ENCODE measurements around the gene SLC44A1.
A peak's percentile ranks its signal among the peaks of the same experiment; 100 is the strongest.
"Not testable (repeated sequence)": the region's sequence is repeated elsewhere in the genome, so short reads cannot be mapped to it uniquely, and the experiment has no call there.

Gene SLC44A1

DNA sequence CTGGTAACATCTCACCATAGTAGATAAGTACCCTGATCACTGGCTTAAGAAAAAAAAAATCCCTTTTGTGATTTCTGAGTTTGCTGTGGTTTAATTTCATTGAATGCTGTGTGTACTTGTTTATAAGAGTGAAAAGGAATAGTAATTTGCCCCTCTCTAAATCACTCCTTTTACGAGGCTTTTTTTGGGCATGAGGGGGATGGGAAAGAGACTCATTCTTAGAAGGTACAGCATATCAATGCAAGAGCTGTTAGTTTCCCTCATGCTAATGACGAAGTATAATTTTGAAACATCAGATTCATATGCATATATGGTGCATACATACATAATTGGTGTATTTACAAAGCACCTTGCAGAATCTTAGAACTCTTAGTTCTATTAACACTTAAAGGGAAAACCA lies 2.4 kb upstream of the SLC44A1 start:
- DNase-seq (ENCODE audit: low read depth in 1 of 2, low spot score in 1 of 2): no peak

- no peak for DNase-seq (ENCODE audit: low read depth in 1 of 2, low spot score in 1 of 2)
Observed at GRCh38 chr9:105242557-105242956, 1.9 kb upstream of the SLC44A1 start.

DNA sequence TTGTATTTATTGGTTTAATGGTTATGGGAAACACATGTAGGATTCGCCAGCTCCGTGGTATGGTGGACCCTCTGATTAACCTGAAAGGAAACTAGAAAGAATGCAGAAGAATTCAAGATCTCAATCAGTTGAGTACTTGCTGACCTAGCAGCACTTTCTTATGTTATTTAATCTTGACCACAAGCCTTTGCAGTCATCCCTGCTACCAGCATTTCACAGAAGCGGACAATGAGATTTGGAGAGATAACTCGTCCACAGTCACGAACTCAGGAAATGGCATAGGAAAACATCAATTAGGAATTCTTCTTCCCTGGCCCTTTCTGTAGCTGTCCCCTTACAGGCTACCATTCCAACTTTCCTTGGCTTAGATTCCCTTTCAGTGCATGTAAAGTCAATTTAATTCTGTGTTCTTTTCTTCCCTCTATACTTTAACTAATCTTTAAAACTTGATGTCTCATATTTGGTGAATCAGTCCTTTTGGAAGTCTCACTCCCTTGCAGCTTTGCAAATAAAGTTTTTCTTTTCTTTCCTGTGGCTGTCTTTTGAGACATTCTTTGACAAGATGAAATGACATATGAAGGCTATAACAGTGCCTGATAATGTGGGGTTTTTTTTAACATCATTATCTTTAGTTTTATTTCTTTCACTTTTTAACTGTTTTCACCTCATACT lies 1.3 kb upstream of the SLC44A1 start:
- no peak for DNase-seq (ENCODE audit: low read depth in 1 of 2, low spot score in 1 of 2)

- peak in 1 of 2 donors; percentile 36 for DNase-seq (ENCODE audit: low read depth in 1 of 2, low spot score in 1 of 2)
Observed at GRCh38 chr9:105244734-105245028, 230 bp downstream of the SLC44A1 start.

GRCh38 chr9:105245029-105245890 lies 809 bp downstream of the SLC44A1 start:
- peak; percentile 12 to 13 for DNase-seq (ENCODE audit: low read depth in 1 of 2, low spot score in 1 of 2)

DNA sequence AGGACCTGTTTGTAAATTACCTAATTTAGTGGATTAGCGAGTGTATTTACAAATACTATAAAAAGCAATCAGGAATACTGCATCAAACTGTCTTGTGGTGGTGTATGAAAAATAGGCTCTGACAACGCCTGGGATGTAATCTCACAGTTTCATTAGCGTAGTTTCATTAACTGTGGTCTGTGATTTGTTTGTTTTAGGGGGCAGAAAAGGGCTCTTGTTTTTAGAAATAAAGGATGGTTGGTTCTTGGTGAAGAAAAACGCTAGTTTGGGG lies 1.4 kb downstream of the SLC44A1 start:
- DNase-seq (ENCODE audit: low read depth in 1 of 2, low spot score in 1 of 2): no peak

DNA sequence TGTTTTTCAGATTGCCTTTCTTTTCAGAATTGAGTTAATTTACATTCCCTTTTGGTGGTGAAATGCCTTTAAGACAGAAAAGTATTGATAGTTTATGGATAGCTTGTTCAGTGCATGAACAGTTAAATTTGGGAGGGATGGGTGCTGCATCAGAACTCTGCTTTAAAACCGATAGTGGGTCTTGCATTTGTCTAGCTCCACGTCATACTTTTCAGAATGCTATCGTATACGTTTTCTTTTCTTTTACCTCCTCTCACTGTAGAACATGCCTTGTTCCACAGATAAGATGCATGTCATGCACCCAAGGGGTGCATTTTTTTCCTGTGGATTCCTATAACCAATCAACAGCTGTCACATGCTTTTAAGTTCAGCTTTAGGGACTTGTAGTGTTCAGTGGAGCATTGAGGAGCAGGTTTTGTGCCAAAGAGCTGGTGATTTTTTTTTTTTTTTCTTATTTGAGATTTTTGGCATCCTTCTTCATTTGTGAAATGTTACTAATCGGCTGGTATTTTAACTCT lies 2.3 kb downstream of the SLC44A1 start:
- no peak for DNase-seq (ENCODE audit: low read depth in 1 of 2, low spot score in 1 of 2)

GRCh38 chr9:105248691-105249090 lies 4.2 kb downstream of the SLC44A1 start:
- DNase-seq (ENCODE audit: low read depth in 1 of 2, low spot score in 1 of 2): no peak

- DNase-seq (ENCODE audit: low read depth in 1 of 2, low spot score in 1 of 2): no peak
Observed at GRCh38 chr9:105251133-105251532, 6.7 kb downstream of the SLC44A1 start.

DNA sequence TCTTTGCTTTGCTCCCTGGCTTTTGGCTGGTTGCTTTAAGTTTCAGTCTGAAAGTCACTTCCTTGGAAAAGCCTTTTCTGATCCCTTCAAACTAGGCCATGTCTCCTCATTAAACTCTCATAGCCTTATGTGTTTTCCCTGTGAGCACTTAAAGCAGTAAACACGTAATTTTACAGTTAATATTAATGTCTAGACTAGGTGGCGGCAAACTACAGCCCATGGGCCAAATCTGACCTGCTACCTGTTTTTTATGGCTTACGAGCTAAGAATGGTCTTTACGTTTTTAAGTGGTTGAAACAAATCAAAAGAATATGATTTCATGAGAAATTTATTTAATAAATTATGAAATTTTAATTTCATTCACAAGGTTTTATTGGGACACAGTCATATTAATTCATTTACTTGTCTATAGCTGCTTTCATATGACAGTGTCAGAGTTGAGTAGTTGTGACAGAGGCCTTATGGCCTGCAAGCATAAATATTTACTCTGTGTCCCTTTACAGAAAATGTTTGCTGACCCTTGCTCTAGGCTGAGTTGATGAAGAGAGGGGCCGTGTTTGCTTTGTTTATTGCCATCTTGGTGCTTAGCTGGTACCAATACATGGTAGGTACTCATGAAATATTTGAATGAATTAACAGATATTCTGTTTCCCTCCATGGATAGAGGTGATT lies 7.4 kb downstream of the SLC44A1 start:
- DNase-seq (ENCODE audit: low read depth in 1 of 2, low spot score in 1 of 2): no peak

GRCh38 chr9:105252405-105252756 lies 7.9 kb downstream of the SLC44A1 start:
- DNase-seq (ENCODE audit: low read depth in 1 of 2, low spot score in 1 of 2): no peak

DNA sequence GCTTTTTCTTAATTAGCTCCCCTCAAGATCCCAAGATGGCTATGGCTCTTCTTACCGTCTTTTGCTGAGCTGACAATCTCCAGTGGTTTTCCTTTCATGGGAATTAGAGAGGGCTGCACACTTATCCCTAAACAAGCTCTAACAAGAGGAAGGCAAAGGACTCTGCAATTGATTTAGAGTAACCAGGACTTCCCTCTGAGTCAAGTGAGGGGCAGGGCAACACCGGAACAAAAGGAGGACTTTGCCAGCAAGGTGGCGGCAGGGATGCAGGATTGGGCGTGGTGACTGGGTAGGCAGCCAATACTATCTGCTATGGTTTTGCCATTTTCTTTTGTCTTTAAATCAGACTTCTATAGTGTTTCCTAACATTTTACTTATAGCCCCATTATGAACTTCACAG lies 9.8 kb downstream of the SLC44A1 start:
- no peak for DNase-seq (ENCODE audit: low read depth in 1 of 2, low spot score in 1 of 2)

GRCh38 chr9:105255421-105255820 lies 11.0 kb downstream of the SLC44A1 start:
- DNase-seq (ENCODE audit: low read depth in 1 of 2, low spot score in 1 of 2): no peak

- DNase-seq (ENCODE audit: low read depth in 1 of 2, low spot score in 1 of 2): not testable (repeated sequence)
Observed at GRCh38 chr9:105256569-105256968, 12.1 kb downstream of the SLC44A1 start.

- no peak for DNase-seq (ENCODE audit: low read depth in 1 of 2, low spot score in 1 of 2)
Observed at GRCh38 chr9:105257809-105258208, 13.4 kb downstream of the SLC44A1 start.

DNA sequence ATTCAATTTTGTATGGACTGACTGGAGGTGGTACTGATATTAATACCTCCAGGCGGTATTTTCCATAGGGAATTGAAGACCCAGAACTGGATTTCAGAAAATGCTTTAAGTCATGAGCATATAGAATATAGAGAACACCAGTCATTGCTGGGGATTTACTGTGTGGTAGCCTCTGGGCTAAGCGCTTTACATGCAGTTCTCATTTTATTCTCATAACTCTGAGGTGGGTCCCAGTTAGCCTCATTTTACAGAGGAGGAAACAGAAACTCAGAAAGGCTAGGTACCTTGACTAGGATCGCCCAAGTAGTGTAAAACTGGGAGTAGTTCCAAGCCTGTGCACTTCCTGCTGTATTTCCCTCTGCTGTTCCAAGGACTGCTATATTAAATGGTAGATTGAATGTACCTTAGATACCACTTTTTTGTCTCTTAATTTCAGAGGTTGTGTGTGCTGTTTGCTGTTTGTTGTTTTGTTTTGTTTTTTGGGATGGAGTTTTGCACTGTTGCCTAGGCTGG lies 13.8 kb downstream of the SLC44A1 start:
- no peak for DNase-seq (ENCODE audit: low read depth in 1 of 2, low spot score in 1 of 2)

- DNase-seq (ENCODE audit: low read depth in 1 of 2, low spot score in 1 of 2): no peak
Observed at GRCh38 chr9:105259274-105259673, 14.8 kb downstream of the SLC44A1 start.

GRCh38 chr9:105259731-105260612 lies 15.5 kb downstream of the SLC44A1 start:
- no peak for DNase-seq (ENCODE audit: low read depth in 1 of 2, low spot score in 1 of 2)

DNA sequence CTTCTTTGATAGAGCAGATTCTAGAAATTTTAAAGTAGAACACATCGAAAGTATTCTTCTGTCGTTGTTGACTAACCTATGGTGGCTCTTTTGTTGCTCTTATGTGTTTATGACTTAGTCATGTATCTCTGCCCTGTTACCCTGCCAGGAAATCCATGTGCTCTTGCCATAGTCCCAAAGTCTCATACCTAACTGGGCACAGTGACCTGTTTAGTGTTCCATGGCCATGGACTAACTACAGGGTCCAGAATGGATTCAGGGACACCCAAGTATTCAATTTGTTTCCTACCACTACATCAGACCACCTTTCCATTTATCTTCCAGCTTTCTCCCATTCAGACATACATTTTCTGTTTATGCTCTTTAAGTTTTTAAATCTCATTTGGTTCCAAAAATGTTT lies 18.0 kb downstream of the SLC44A1 start:
- DNase-seq (ENCODE audit: low read depth in 1 of 2, low spot score in 1 of 2): no peak

- no peak for DNase-seq (ENCODE audit: low read depth in 1 of 2, low spot score in 1 of 2)
Observed at GRCh38 chr9:105264380-105264779, 19.9 kb downstream of the SLC44A1 start.

DNA sequence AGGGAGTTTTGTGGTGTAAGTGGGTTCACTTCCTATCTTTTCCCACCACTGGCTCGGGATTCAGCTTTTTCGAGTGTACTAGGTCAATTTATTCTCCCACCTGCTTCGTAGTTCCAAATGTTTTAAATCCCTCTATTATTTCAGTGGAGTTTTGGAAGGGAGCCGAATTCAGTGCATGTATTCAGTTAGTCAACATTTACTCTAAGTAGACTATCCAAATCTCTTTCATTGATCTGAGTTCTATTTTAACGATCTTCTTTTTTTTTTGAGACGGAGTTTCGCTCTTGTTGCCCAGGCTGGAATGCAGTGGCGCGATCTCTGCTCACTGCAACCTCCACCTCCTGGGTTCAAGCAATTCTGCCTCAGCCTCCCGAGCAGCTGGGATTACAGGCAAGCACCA lies 23.8 kb downstream of the SLC44A1 start:
- not testable (repeated sequence) for DNase-seq (ENCODE audit: low read depth in 1 of 2, low spot score in 1 of 2)
